Adipocyte (in vitro differentiated cells): ENCODE results near the gene SYT15B.
A peak's percentile ranks its signal among the peaks of the same experiment; 100 is the strongest.
"Not testable (repeated sequence)": the region's sequence is repeated elsewhere in the genome, so short reads cannot be mapped to it uniquely, and the experiment has no call there.

Experiments used
- DNase-seq: peaks from one replicate; pipeline ENCODE4 v3.0.0-alpha.2; 2015; ENCODE audit warnings: low read depth
- H3K27me3 ChIP-seq: replicated peaks from 2 replicates; pipeline ENCODE4 v1.7.0; 2013; ENCODE audit warnings: mild to moderate bottlenecking, low read length, moderate library complexity; ENCODE audit not compliant: control insufficient read depth, insufficient read depth
- H3K36me3 ChIP-seq: 2 replicates; pipeline ENCODE4 v1.7.0; 2013; ENCODE audit warnings: low read length, mild to moderate bottlenecking, moderate library complexity; ENCODE audit not compliant: control insufficient read depth, insufficient read depth, severe bottlenecking
- H3K4me1 ChIP-seq: 2 replicates; pipeline ENCODE4 v1.7.0; 2013; ENCODE audit warnings: mild to moderate bottlenecking, low read length, moderate library complexity; ENCODE audit not compliant: control insufficient read depth, insufficient read depth
- H3K4me3 ChIP-seq: 2 replicates; pipeline ENCODE4 v1.7.0; 2013; ENCODE audit warnings: mild to moderate bottlenecking, low read length, moderate library complexity
- H3K9ac ChIP-seq: 2 replicates; pipeline ENCODE4 v1.7.0; 2013; ENCODE audit warnings: mild to moderate bottlenecking, low read length, moderate library complexity
- H3K9me3 ChIP-seq: 2 replicates; pipeline ENCODE4 v1.7.0; 2013; ENCODE audit warnings: mild to moderate bottlenecking, low read length, moderate library complexity; ENCODE audit not compliant: control insufficient read depth

SYT15B gene

GRCh38 chr10:47724119-47724518, 39.3 kb downstream of the SYT15B start:
- not testable (repeated sequence) for H3K36me3 ChIP-seq, H3K4me3 ChIP-seq, H3K9ac ChIP-seq

DNA sequence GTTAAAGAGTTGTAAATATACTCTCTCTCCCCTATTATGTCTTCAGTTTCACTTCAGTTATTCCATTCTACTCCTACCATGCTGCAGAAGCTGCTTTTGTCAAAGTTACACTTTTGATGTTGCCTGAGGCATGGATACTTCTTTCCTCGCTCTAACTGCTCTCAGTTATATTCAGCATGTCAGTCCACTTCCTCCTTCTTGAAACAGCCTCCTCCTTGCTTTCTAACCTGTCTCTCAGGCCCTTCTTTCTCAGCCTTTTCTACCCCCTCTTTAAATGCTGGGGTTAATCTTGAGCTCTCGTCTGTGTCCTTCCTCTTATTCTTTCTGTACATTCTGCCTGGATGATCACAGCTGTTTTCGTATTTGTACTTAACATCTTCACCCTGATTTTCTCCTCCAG, 40.0 kb downstream of the SYT15B start:
- not testable (repeated sequence) for DNase-seq, H3K9ac ChIP-seq, H3K4me1 ChIP-seq, H3K36me3 ChIP-seq, H3K27me3 ChIP-seq, H3K9me3 ChIP-seq, H3K4me3 ChIP-seq

More at GRCh38 chr10:47724119-47724518, 39.3 kb downstream of the SYT15B start:
- not testable (repeated sequence) for H3K4me1 ChIP-seq, H3K27me3 ChIP-seq, H3K9me3 ChIP-seq
- DNase-seq: peak; percentile 39

GRCh38 chr10:47717011-47717769, 46.2 kb downstream of the SYT15B start:
- DNase-seq, H3K27me3 ChIP-seq, H3K9ac ChIP-seq, H3K36me3 ChIP-seq, H3K9me3 ChIP-seq, H3K4me1 ChIP-seq, H3K4me3 ChIP-seq: not testable (repeated sequence)
